Activated naive CD4-positive, alpha-beta T cell treated with anti-CD3 and anti-CD28 coated beads, Interleukin-2, amount 50 U/mL, for 24 hours (primary cell): Measurements from ENCODE around the gene GPHB5.
"Not testable (repeated sequence)": the region's sequence is repeated elsewhere in the genome, so short reads cannot be mapped to it uniquely, and the experiment has no call there.

Source experiments
- H3K27ac Mint-ChIP-seq: one replicate; pipeline ENCODE4 v1.8.0; 2021; ENCODE audit warnings: mild to moderate bottlenecking, mixed read lengths
- H3K27me3 Mint-ChIP-seq: one replicate; pipeline ENCODE4 v1.8.0; 2021; ENCODE audit warnings: mixed read lengths
- H3K36me3 Mint-ChIP-seq: one replicate; pipeline ENCODE4 v1.8.0; 2021; ENCODE audit warnings: mixed read lengths
- H3K4me1 Mint-ChIP-seq: one replicate; pipeline ENCODE4 v1.8.0; 2021; ENCODE audit warnings: mixed read lengths
- H3K4me3 Mint-ChIP-seq: one replicate; pipeline ENCODE4 v1.8.0; 2021; ENCODE audit warnings: mild to moderate bottlenecking, mixed read lengths
- H3K9me3 Mint-ChIP-seq: one replicate; pipeline ENCODE4 v1.8.0; 2021; ENCODE audit warnings: mixed read lengths

Gene GPHB5

GRCh38 chr14:63301891-63302534 lies 16.7 kb downstream of the GPHB5 start:
- Mint-ChIP-seq H3K4me3 (no peak overlapping the region), H3K4me1 (no peaks in the 10 kb centered on the region), H3K36me3 (no peaks in the 10 kb centered on the region), H3K27ac (no peak overlapping the region), H3K9me3 (no peaks in the 10 kb centered on the region), H3K27me3 (peaks cover 10% of the 10 kb centered on the region)

- H3K9me3 Mint-ChIP-seq = no peaks in the 10 kb centered on the region
- H3K27ac Mint-ChIP-seq = no peak overlapping the region
- H3K27me3 Mint-ChIP-seq = peaks cover 7% of the 10 kb centered on the region
- no peaks in the 10 kb centered on the region for H3K36me3 Mint-ChIP-seq
- H3K4me1 Mint-ChIP-seq = no peaks in the 10 kb centered on the region
- no peak overlapping the region for H3K4me3 Mint-ChIP-seq
Measured at GRCh38 chr14:63300854-63301253, 17.9 kb downstream of the GPHB5 start.

- Mint-ChIP-seq H3K36me3 (peaks cover 3% of the 10 kb centered on the region), H3K27me3 (peaks cover 11% of the 10 kb centered on the region), H3K27ac (no peak overlapping the region), H3K4me3 (no peak overlapping the region), H3K4me1 (peaks cover 3% of the 10 kb centered on the region), H3K9me3 (no peaks in the 10 kb centered on the region)
Measured at GRCh38 chr14:63299351-63300110, 19.2 kb downstream of the GPHB5 start.

- Mint-ChIP-seq H3K27me3 (peaks cover 11% of the 10 kb centered on the region), H3K9me3 (no peaks in the 10 kb centered on the region), H3K36me3 (peaks cover 3% of the 10 kb centered on the region), H3K4me1 (peaks cover 3% of the 10 kb centered on the region), H3K4me3 (no peak overlapping the region), H3K27ac (no peak overlapping the region)
Measured at GRCh38 chr14:63297372-63298063, 21.2 kb downstream of the GPHB5 start.

- Mint-ChIP-seq H3K27ac (no peak overlapping the region), H3K4me1 (peaks cover 3% of the 10 kb centered on the region), H3K27me3 (peaks cover 6% of the 10 kb centered on the region), H3K4me3 (no peak overlapping the region), H3K9me3 (no peaks in the 10 kb centered on the region), H3K36me3 (peaks cover 3% of the 10 kb centered on the region)
Measured at GRCh38 chr14:63296060-63296563, 22.6 kb downstream of the GPHB5 start.

- peaks cover 3% of the 10 kb centered on the region for H3K4me1 Mint-ChIP-seq
- H3K27me3 Mint-ChIP-seq = peaks cover 7% of the 10 kb centered on the region
- H3K9me3 Mint-ChIP-seq = no peaks in the 10 kb centered on the region
- no peak overlapping the region for H3K4me3 Mint-ChIP-seq
- H3K27ac Mint-ChIP-seq = no peak overlapping the region
- peaks cover 3% of the 10 kb centered on the region for H3K36me3 Mint-ChIP-seq
Measured at GRCh38 chr14:63295231-63295685, 23.5 kb downstream of the GPHB5 start.

- Mint-ChIP-seq H3K27ac (no peak overlapping the region), H3K36me3 (peaks cover 3% of the 10 kb centered on the region), H3K9me3 (no peaks in the 10 kb centered on the region), H3K27me3 (peaks cover 8% of the 10 kb centered on the region), H3K4me1 (peaks cover 3% of the 10 kb centered on the region), H3K4me3 (no peak overlapping the region)
Measured at GRCh38 chr14:63292805-63293204, 25.9 kb downstream of the GPHB5 start.

GRCh38 chr14:63290741-63291430 lies 27.8 kb downstream of the GPHB5 start:
- H3K4me1 Mint-ChIP-seq = peaks cover 3% of the 10 kb centered on the region
- H3K9me3 Mint-ChIP-seq = no peaks in the 10 kb centered on the region
- H3K27me3 Mint-ChIP-seq = peaks cover 8% of the 10 kb centered on the region
- no peak overlapping the region for H3K4me3 Mint-ChIP-seq
- no peak overlapping the region for H3K27ac Mint-ChIP-seq
- H3K36me3 Mint-ChIP-seq = peaks cover 3% of the 10 kb centered on the region

- no peaks in the 10 kb centered on the region for H3K36me3 Mint-ChIP-seq
- peaks cover 3% of the 10 kb centered on the region for H3K27me3 Mint-ChIP-seq
- no peaks in the 10 kb centered on the region for H3K9me3 Mint-ChIP-seq
- H3K27ac Mint-ChIP-seq = no peak overlapping the region
- no peaks in the 10 kb centered on the region for H3K4me1 Mint-ChIP-seq
- no peak overlapping the region for H3K4me3 Mint-ChIP-seq
Measured at GRCh38 chr14:63288853-63289252, 29.9 kb downstream of the GPHB5 start.

- Mint-ChIP-seq H3K36me3 (no peaks in the 10 kb centered on the region), H3K9me3 (no peaks in the 10 kb centered on the region), H3K4me3 (no peak overlapping the region), H3K27ac (no peak overlapping the region), H3K4me1 (no peaks in the 10 kb centered on the region), H3K27me3 (peaks cover 3% of the 10 kb centered on the region)
Measured at GRCh38 chr14:63287666-63288483, 30.9 kb downstream of the GPHB5 start.

- no peaks in the 10 kb centered on the region for H3K4me1 Mint-ChIP-seq
- no peaks in the 10 kb centered on the region for H3K36me3 Mint-ChIP-seq
- H3K9me3 Mint-ChIP-seq = no peaks in the 10 kb centered on the region
- H3K27me3 Mint-ChIP-seq = peaks cover 2% of the 10 kb centered on the region
- H3K4me3 Mint-ChIP-seq = no peak overlapping the region
- H3K27ac Mint-ChIP-seq = no peak overlapping the region
Measured at GRCh38 chr14:63286071-63286470, 32.7 kb downstream of the GPHB5 start.

GRCh38 chr14:63283884-63284248 lies 34.9 kb downstream of the GPHB5 start:
- Mint-ChIP-seq H3K4me1 (no peaks in the 10 kb centered on the region), H3K4me3 (no peak overlapping the region), H3K36me3 (no peaks in the 10 kb centered on the region), H3K27me3 (peaks cover 4% of the 10 kb centered on the region), H3K27ac (no peak overlapping the region), H3K9me3 (no peaks in the 10 kb centered on the region)

- H3K36me3 Mint-ChIP-seq = no peaks in the 10 kb centered on the region
- no peak overlapping the region for H3K4me3 Mint-ChIP-seq
- peaks cover 4% of the 10 kb centered on the region for H3K27me3 Mint-ChIP-seq
- H3K27ac Mint-ChIP-seq = no peak overlapping the region
- H3K4me1 Mint-ChIP-seq = no peaks in the 10 kb centered on the region
- H3K9me3 Mint-ChIP-seq = no peaks in the 10 kb centered on the region
Measured at GRCh38 chr14:63282997-63283883, 35.5 kb downstream of the GPHB5 start.

GRCh38 chr14:63279933-63280332 lies 38.8 kb downstream of the GPHB5 start:
- not testable (repeated sequence) for H3K4me1 Mint-ChIP-seq, H3K4me3 Mint-ChIP-seq, H3K9me3 Mint-ChIP-seq, H3K27ac Mint-ChIP-seq, H3K27me3 Mint-ChIP-seq, H3K36me3 Mint-ChIP-seq
